Measurements from ENCODE around the gene MMEL1.

The MMEL1 gene

DNA sequence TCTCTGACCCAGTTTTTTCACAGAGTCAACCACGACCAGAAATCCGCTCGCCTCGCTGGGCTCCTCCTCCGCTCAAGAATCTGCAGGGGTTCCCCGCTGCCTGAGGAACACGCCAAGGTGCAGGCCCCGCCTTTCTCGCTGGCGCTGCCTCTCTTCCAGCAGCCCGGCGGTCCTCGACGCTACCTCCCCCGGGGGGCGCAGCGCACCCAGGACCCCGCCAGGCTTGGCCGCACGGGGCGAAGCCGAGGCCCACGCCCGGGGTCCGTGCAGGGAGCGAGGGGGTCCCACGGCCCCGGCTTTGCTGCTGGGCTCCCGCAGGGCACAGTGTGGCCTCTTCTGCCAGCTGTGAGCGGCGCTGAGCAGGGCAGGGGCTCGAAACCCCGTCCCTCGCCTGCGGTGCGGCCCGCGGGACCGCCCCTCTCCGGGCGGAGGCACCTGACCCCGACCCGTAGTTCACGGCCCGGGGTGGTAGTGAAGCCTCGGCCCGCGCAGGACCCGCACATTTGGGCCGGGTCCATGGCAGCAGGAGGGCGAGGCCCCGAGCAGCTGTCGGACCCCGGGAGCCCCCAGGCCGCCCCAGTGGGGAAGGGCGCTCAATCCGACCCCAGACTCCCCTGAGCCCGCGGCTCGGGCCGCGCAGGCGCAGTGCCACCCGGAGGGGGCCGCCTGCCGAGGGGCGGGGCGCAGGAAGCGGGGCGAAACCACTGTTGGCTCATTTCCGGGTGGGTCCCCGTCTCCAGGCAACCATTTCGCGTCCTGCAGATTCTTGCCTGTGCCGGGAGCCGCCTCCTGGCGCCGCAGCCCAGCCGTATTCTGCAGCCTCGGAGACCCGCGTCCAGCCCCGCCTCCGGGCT is 10.0 kb upstream of the MMEL1 start:
- FAIRE-seq: no peak

DNA sequence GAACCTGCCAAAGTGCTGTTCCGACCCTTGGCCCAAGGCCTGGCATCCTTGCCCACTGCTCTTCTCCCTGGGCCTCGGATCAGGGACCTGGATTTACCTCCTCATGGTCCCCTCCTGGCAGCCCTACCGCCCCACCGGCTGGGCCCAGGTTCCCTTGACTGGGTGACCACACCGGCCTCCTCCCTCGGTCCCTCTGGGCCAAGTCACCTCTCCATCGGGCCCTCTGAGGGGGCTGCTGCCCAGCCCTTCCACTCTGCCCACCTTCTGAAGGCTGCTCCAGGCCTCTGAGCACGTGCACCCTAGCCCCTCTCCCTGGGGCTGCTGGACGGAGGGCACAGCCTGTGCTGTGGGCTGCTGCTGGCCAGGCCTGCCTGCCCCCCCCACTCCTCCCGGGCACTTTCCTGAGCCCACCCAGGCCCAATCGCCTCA is 9.3 kb upstream of the MMEL1 start:
- FAIRE-seq: no peak

GRCh38 chr1:2641381-2642130 is 8.7 kb upstream of the MMEL1 start:
- FAIRE-seq: no peak

GRCh38 chr1:2640626-2641025 is 7.8 kb upstream of the MMEL1 start:
- no peak for FAIRE-seq

DNA sequence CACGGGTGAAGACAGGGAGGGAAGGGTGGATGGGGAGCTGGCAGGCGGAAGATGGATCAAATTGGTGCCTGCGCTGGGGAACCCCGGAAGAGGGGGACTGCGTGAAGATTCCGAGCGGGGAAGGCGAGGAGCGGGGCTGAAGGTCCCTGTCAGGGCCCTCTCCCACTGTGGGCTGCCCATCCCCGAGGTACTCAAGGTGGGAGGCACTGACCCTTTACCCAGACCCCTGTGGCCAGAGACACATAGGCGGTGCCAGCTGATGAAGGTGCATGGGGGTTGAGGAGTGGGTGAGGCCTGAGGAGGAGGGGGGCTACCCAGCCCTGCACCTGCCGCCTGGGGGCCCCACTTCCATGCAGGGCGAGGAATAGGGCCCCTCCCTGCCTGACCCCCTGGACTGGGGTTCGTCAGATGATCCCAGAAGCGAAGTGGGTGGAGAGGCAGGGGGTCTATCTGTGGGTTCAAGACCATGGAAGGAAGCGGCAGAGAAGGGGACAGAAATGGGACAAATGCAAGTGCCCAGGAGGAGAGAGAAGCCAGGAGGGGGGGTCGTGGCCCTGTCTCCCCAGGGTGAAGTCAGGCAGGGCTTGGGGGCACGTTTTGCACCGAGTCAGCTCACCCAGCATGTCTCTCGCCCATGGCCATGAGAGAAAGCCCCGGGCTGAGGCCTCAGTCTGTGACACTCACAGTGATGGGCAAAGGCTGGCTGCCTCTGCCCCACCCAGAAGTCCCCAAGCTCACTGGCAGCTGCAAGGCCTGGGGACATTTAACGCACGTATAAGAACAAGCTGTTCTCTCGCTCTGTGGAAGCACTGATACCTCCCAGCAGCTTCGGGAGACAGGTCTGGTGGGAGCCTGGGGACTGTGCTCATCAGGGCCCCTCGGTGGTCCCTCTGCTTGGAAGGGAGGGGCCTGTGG is 7.0 kb upstream of the MMEL1 start:
- FAIRE-seq: no peak

GRCh38 chr1:2639203-2639602 is 6.4 kb upstream of the MMEL1 start:
- no peak for FAIRE-seq

DNA sequence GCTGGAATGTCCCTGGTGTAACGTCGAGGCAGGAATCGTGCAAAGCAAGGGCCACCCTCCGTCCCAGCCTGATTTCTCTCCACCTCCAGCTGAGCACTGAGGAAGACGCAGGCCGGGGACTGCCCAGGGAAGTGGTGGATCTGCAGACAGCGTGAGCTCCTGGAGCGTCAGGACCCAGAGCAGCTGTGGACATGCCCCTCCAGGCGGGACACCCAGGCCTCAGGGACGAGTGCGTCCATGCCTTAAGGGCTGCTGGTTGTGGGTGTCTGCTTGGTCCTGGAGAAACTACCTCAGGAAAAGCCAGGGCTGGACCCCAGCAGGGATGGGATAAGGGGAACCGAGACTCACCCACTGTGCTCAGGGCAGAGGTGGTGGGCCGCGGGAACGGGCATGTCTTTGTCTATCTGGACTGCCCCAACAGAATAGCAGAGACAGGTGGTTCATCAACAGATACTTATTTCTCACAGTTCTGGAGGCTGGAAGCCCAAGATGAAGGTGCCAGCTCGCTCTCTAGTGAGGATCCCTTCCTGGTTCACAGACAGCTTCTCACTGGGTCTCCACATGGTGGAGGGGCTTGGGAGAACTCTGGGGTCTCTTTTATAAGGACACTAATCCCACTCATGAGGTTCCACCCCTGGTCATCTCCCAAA is 5.8 kb upstream of the MMEL1 start:
- FAIRE-seq: no peak

DNA sequence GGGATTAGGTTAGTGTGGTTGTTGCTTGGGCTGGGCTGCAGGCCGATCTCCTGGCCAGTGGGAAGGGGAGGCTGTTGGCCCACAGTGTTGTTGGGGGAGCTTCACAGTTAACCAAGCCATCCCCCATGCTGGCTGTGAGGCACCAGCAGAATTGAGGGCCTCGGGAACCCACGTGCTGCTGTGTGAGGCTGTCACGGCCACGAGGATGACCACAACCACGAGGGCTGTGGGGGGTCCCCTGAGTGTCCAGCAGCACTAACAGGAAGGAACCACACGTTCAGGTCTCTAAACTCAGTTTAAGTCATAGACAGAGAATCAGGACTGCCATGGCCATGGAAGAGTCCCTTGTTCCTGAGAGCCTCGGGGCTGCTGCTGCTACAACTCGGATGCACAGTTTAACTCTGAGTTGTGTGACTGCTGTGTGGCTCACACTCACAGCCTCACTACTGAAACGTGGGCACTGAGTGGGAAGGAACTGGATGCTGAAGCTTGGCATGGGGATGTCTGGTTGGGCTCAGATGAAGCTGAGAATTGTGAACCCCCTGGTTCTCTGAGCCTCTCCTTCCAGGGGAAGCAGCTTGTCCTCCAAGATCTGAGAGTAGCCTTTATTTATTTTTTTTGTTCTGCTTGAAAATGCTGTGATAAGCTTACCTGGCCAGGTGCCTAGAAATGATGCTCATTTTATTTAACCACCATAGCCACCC is 4.8 kb upstream of the MMEL1 start:
- no peak for FAIRE-seq

- no peak for FAIRE-seq
Observed at GRCh38 chr1:2636733-2637132, 3.9 kb upstream of the MMEL1 start.

DNA sequence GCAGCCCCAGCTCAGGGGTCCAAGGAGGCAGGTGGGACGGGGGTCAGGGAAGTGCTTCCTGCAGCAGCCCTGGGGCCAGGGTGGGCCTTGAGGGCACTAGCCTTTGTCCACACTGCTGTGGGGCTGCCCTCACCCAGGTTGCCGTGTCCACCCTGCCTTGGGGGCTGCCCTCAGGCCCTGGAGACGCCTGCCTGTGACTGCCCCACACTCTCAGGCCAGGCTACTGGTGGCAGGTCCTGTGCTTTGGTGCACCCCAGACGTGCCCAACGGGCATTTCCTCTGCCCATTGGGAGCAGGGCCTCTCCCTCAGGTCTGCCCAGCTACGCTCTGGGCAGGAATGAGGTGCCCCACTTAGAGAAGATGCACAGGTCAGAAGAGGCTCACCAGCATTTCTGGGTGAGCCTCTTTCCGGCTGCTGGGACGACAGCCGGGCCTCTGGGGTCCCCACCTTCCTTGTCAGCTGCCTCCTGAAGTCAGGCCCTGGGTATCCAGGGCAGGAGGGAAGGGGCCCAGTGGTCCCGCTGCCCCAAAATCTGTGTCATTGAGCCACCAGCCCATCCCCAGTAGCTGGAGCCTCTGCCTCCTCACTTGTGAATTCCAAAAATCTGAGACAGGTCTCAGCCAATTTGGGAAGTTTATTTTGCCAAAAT is 2.7 kb upstream of the MMEL1 start:
- no peak for FAIRE-seq

DNA sequence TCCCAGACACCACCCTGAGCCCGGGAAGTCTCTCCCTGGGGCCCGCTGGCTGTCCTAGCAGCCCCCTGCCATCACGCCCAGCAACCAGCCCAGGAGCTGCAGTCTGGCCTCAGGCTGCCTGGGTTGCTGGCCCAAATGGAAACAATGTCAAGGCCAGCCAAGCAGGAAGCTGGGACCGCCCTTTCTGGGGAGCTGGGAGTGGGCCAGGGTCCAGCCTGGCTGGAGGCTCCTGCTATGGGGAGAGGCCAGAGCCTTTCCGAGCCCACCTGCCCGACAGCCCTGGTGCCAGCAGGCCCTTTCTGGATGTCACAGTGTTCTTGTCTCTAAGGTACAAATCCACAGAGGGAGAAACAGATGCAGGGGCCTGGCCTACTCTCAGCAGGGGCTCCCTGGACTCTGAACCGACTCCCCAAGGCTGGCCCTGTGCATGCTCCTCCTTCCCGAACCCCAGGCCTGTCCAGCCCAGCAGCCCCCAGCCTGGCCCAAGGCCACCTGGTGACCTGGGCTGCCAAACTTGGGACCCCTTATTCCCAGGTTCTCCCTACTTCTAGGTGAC is 1.2 kb upstream of the MMEL1 start:
- no peak for FAIRE-seq

DNA sequence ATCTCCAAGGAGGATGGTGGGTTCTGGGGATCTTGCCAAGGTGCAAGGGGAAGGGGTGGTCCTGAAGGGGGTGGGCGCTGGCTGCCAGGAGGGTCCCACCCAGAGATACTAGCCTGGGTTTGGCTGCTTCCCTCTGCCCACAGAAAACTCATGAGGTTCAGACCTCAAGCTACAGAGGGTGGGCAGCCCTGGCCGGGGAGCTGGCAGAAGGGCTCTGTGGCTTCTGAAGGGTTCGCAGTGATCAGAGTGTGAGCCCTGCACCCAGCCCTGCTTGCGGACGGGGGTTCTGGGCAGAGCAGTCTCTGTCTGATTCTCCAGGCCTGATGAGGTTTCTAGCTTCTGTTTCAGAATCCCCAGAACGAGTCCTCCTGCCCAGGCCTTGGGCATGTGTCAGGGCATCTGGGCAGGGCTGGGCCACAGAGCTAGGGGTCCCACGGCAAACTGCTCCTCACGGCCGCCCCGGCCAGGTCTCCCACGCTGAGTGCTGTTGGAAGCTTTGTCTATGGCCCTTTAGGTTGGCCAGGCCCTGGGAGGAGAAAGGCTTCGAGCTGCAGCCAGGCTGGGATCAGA is 635 bp upstream of the MMEL1 start:
- FAIRE-seq: no peak

DNA sequence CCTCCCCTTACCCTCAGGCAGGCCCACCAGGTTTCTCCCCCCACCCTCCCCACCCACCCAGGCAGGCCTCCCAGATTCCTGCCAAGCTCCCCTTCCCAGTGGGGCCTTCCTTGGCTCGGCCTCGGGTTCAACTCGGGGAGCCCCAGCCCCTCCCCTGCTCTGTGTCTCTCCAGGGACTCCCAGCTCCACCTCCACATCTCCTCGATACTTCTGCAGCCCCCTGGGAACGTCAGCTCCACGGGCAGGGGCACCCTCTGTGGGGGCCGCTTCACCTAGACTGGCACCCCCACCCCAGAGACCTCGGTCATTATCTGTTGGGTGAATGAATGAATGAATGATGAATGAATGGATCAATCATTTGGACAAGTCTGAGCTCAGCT is 775 bp downstream of the MMEL1 start:
- no peak for FAIRE-seq

GRCh38 chr1:2631136-2632050 is 1.4 kb downstream of the MMEL1 start:
- FAIRE-seq: no peak

DNA sequence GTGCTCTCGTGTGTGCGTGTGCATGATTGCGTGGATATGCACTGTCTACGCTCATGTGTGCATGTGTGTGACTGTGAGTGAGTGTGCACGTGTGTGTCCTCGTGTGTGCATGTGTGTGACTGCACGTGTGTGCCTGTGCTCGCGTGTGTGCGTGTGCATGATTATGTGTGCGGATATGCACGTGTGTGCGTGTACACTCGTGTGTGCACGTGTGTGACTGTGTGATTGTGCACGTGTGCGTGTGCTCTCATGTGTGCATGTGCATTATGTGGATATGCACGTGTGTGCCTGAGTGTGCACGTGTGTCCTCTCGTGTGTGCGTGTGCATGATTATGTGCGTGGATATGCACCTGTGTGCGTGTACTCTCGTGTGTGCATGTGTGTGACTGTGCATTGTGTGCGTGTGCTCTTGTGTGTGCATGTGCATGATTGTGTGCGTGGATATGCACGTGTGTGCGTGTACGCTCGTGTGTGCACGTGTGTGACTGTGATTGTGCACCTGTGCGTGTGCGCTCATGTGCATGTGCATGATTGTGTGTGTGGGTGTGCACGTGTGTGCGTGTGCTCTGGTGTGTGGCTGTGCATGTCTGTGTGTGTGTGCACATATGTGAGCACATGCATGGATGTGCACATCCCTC is 2.2 kb downstream of the MMEL1 start:
- FAIRE-seq: no peak

GRCh38 chr1:2629627-2630497 is 3.0 kb downstream of the MMEL1 start:
- no peak for FAIRE-seq

GRCh38 chr1:2628933-2629626 is 3.7 kb downstream of the MMEL1 start:
- no peak for FAIRE-seq

Measured in colon (tissue), 2 donors.